Measurements from ENCODE around the gene DYNC1H1.
"Not testable (repeated sequence)": the region's sequence is repeated elsewhere in the genome, so short reads cannot be mapped to it uniquely, and the experiment has no call there.

DYNC1H1 gene

GRCh38 chr14:102071283-102071998 lies 107.1 kb downstream of the DYNC1H1 start:
- Histone ChIP-seq H3K27ac (peak overlapping the region; percentile 68), H3K4me3 (no peak overlapping the region), H3K9me3 (ENCODE audit: low read depth, low read length) (no peaks in the 10 kb centered on the region), H3K9ac (ENCODE audit: insufficient read length) (no peak overlapping the region), H3K36me3 (ENCODE audit: insufficient read depth, low read length) (no peaks in the 10 kb centered on the region)
- no peak for DNase-seq (ENCODE audit: low read depth, low spot score)
- TF ChIP-seq POLR2AphosphoS5 (IDR thresholded peaks at IDR 0.05; ENCODE audit: borderline replicate concordance, low read depth, low read length) (no peak), FOXP2 (optimal IDR thresholded peaks at IDR 0.05; ENCODE audit: control extremely low read depth, extremely low read length, insufficient read depth) (no peak), EZH2 (IDR thresholded peaks at IDR 0.05) (no peak)

GRCh38 chr14:102074415-102074964 lies 110.1 kb downstream of the DYNC1H1 start:
- H3K9me3 ChIP-seq (ENCODE audit: low read depth, low read length) = no peaks in the 10 kb centered on the region
- no peak overlapping the region for H3K27ac ChIP-seq
- H3K9ac ChIP-seq (ENCODE audit: insufficient read length) = no peak overlapping the region
- TF ChIP-seq EZH2 (IDR thresholded peaks at IDR 0.05) = no peak
- TF ChIP-seq POLR2AphosphoS5 (IDR thresholded peaks at IDR 0.05; ENCODE audit: borderline replicate concordance, low read depth, low read length) = no peak
- TF ChIP-seq FOXP2 (optimal IDR thresholded peaks at IDR 0.05; ENCODE audit: control extremely low read depth, extremely low read length, insufficient read depth) = no peak
- no peak for DNase-seq (ENCODE audit: low read depth, low spot score)
- no peak overlapping the region for H3K4me3 ChIP-seq
- H3K36me3 ChIP-seq (ENCODE audit: insufficient read depth, low read length) = peaks cover 12% of the 10 kb centered on the region

GRCh38 chr14:102075155-102075554 lies 110.8 kb downstream of the DYNC1H1 start:
- no peak overlapping the region for H3K9ac ChIP-seq (ENCODE audit: insufficient read length)
- DNase-seq (ENCODE audit: low read depth, low spot score) = no peak
- no peaks in the 10 kb centered on the region for H3K9me3 ChIP-seq (ENCODE audit: low read depth, low read length)
- no peak overlapping the region for H3K4me3 ChIP-seq
- peaks cover 19% of the 10 kb centered on the region for H3K36me3 ChIP-seq (ENCODE audit: insufficient read depth, low read length)
- H3K27ac ChIP-seq = no peak overlapping the region; the same call in 1 of the 2 replicates
- TF ChIP-seq EZH2 (IDR thresholded peaks at IDR 0.05) (no peak), POLR2AphosphoS5 (IDR thresholded peaks at IDR 0.05; ENCODE audit: borderline replicate concordance, low read depth, low read length) (no peak), FOXP2 (optimal IDR thresholded peaks at IDR 0.05; ENCODE audit: control extremely low read depth, extremely low read length, insufficient read depth) (no peak)

- H3K27ac ChIP-seq = peak overlapping the region; percentile 31; the same call in 1 of the 2 replicates
- no peak overlapping the region for H3K9ac ChIP-seq (ENCODE audit: insufficient read length)
- H3K36me3 ChIP-seq (ENCODE audit: insufficient read depth, low read length) = peaks cover 40% of the 10 kb centered on the region
- no peak overlapping the region for H3K4me3 ChIP-seq
- DNase-seq (ENCODE audit: low read depth, low spot score) = no peak
- no peaks in the 10 kb centered on the region for H3K9me3 ChIP-seq (ENCODE audit: low read depth, low read length)
- TF ChIP-seq FOXP2 (optimal IDR thresholded peaks at IDR 0.05; ENCODE audit: control extremely low read depth, extremely low read length, insufficient read depth) (no peak), EZH2 (IDR thresholded peaks at IDR 0.05) (no peak), POLR2AphosphoS5 (IDR thresholded peaks at IDR 0.05; ENCODE audit: borderline replicate concordance, low read depth, low read length) (peak; percentile 30; the same call in 1 of the 2 replicates)
These were observed 113.0 kb downstream of the DYNC1H1 start for GRCh38 chr14:102077382-102077709.

GRCh38 chr14:102078361-102078791 lies 114.0 kb downstream of the DYNC1H1 start:
- H3K27ac ChIP-seq = peak overlapping the region; percentile 42; the same call in 1 of the 2 replicates
- H3K36me3 ChIP-seq (ENCODE audit: insufficient read depth, low read length) = peaks cover 51% of the 10 kb centered on the region

GRCh38 chr14:102078831-102079699 lies 114.7 kb downstream of the DYNC1H1 start:
- Histone ChIP-seq H3K4me3 (no peak overlapping the region), H3K9ac (ENCODE audit: insufficient read length) (no peak overlapping the region), H3K27ac (peak overlapping the region; percentile 74), H3K36me3 (ENCODE audit: insufficient read depth, low read length) (peaks cover 58% of the 10 kb centered on the region), H3K9me3 (ENCODE audit: low read depth, low read length) (no peaks in the 10 kb centered on the region)
- no peak for DNase-seq (ENCODE audit: low read depth, low spot score)
- TF ChIP-seq EZH2 (IDR thresholded peaks at IDR 0.05) = no peak
- no peak for TF ChIP-seq FOXP2 (optimal IDR thresholded peaks at IDR 0.05; ENCODE audit: control extremely low read depth, extremely low read length, insufficient read depth)
- peak; percentile 25; the same call in 1 of the 2 replicates for TF ChIP-seq POLR2AphosphoS5 (IDR thresholded peaks at IDR 0.05; ENCODE audit: borderline replicate concordance, low read depth, low read length)

More at GRCh38 chr14:102078361-102078791, 114.0 kb downstream of the DYNC1H1 start:
- not testable (repeated sequence) for H3K9ac ChIP-seq (ENCODE audit: insufficient read length); H3K9me3 ChIP-seq (ENCODE audit: low read depth, low read length); DNase-seq (ENCODE audit: low read depth, low spot score); H3K4me3 ChIP-seq

GRCh38 chr14:102079700-102079979 lies 115.3 kb downstream of the DYNC1H1 start:
- H3K27ac ChIP-seq = peak overlapping the region; percentile 74
- H3K4me3 ChIP-seq = no peak overlapping the region
- no peaks in the 10 kb centered on the region for H3K9me3 ChIP-seq (ENCODE audit: low read depth, low read length)
- H3K9ac ChIP-seq (ENCODE audit: insufficient read length) = no peak overlapping the region
- TF ChIP-seq EZH2 (IDR thresholded peaks at IDR 0.05) (no peak), POLR2AphosphoS5 (IDR thresholded peaks at IDR 0.05; ENCODE audit: borderline replicate concordance, low read depth, low read length) (no peak), FOXP2 (optimal IDR thresholded peaks at IDR 0.05; ENCODE audit: control extremely low read depth, extremely low read length, insufficient read depth) (no peak)
- DNase-seq (ENCODE audit: low read depth, low spot score) = no peak
- peaks cover 63% of the 10 kb centered on the region for H3K36me3 ChIP-seq (ENCODE audit: insufficient read depth, low read length)

All from SK-N-MC (cell line).